ENCODE data around the gene CRTC1. TPM values are rescaled to one million over a fixed set of nuclear protein-coding genes. Genes with fewer than 3 reads are reported as not detected.

CRTC1 gene
- total and polyA plus RNA-seq, 11 donors: 3.8 to 10.2 (median 7.2) TPM

DNA sequence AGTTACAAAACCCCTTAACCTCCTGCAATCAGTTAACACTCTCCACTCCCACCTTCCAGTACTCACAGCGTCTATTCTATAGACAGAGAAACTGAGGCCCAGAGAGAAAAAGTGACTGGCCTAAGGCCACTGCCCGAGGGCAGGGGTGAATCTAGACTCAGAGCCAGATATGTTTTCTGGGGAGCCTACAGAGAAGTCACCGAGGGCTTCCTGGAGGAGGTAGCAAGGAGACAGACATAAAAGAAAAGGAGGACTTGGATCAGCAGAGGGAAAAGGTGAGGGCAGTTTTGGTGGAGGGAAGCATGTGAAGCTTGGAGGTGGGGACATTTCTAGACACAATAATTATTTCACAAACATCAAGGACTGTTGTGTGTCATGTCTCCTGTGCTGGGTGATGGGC lies 109.2 kb downstream of the CRTC1 start:
- Histone ChIP-seq H3K36me3 (no peaks in the 10 kb centered on the region), H3K9me3 (no peaks in the 10 kb centered on the region), H3K27me3 (peaks cover 35 to 93% (median 65%) of the 10 kb centered on the region in 9 donors), H3K27ac (no peak overlapping the region), H3K4me1 (peaks cover 0 to 41% (median 25%) of the 10 kb centered on the region in 12 donors), H3K4me3 (no peak overlapping the region)
- intact Hi-C loops (cut with DNase I): no loop called here
- DNase-seq (no peak), ATAC-seq (no peak)
- TF ChIP-seq, protein P1, sequence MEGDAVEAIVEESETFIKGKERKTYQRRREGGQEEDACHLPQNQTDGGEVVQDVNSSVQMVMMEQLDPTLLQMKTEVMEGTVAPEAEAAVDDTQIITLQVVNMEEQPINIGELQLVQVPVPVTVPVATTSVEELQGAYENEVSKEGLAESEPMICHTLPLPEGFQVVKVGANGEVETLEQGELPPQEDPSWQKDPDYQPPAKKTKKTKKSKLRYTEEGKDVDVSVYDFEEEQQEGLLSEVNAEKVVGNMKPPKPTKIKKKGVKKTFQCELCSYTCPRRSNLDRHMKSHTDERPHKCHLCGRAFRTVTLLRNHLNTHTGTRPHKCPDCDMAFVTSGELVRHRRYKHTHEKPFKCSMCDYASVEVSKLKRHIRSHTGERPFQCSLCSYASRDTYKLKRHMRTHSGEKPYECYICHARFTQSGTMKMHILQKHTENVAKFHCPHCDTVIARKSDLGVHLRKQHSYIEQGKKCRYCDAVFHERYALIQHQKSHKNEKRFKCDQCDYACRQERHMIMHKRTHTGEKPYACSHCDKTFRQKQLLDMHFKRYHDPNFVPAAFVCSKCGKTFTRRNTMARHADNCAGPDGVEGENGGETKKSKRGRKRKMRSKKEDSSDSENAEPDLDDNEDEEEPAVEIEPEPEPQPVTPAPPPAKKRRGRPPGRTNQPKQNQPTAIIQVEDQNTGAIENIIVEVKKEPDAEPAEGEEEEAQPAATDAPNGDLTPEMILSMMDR (IDR thresholded peaks at IDR 0.05): no peak
- WGBS, 4 donors: 75 to 87% (median 83%) methylated on average over 3 of the region's 3 CpGs

DNA sequence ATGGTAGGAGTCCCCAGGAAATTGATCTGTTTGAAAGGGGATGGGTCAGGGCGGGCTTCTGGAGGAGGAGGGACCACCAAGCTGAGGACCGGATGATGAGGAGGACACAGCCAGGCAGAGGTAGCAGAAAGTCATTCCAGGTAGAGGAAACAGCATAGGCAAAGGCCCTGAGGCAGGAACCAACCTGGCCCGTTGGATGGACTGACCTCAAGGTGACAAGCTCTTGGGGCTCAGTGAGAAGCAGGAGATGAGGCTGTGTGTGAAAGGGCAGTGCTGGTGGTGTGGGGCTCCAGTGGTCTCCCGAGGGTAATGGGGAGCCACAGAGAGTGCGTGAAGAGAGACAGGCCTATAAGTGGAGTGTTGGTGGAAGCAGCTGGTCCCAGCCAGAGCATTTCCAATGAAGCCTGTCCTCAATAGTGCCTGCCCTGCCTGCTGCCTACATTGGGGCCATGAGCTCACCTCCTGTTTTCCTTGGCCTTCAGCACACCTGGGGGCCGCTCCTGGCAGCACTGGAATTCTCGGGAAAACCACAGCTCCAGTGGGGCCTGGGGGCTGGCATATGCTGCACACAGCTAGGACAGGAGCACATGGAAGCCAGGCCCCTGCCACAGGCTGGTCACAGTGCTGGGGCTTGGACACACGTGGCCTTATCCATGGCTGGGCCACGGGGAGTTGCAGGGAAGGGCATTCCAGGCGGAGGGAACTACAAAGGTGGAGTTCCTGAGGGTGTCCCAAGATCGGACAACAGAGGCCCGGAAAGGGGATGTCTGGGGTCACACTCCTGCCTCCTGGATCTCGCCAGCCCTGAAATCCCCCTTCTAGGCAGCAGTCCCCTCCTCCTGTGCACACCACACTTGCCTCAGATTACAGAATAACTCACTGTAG lies 109.9 kb downstream of the CRTC1 start:
- no peaks in the 10 kb centered on the region for H3K9me3 ChIP-seq
- H3K36me3 ChIP-seq: no peaks in the 10 kb centered on the region
- H3K27ac ChIP-seq: no peak overlapping the region
- H3K4me1 ChIP-seq: peaks cover 0 to 35% (median 22%) of the 10 kb centered on the region in 12 donors
- no peak for ATAC-seq
- TF ChIP-seq, protein P1 (IDR thresholded peaks at IDR 0.05): no peak
- no peak for TF ChIP-seq POLR2A (IDR thresholded peaks at IDR 0.05)
- WGBS, 4 donors: 71 to 81% (median 75%) methylated on average over 9 to 13 of the region's 13 CpGs
- intact Hi-C loops (cut with DNase I): no loop called here
- no peak for DNase-seq
- no peak overlapping the region for H3K4me3 ChIP-seq
- peaks cover 31 to 93% (median 58%) of the 10 kb centered on the region in 9 donors for H3K27me3 ChIP-seq

DNA sequence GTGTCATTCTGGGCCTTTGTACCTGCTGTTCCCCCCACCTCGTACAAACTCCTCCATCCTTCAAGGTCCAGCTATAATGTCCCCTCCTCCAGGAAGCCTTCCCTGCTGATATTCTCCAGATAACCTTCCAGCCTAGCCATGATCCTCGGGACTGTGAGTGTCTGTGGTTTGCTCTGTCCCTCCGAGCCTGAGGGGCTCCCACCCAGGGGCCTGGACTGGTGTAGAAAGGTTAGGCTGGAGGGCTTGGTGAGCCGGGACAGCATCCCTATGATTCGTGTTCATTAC lies 110.5 kb downstream of the CRTC1 start:
- no peaks in the 10 kb centered on the region for H3K9me3 ChIP-seq
- H3K27me3 ChIP-seq: peaks cover 30 to 93% (median 58%) of the 10 kb centered on the region in 9 donors
- 67 to 73% (median 70%) methylated on average over 5 of the region's 5 CpGs for WGBS, 4 donors
- H3K27ac ChIP-seq: no peak overlapping the region
- TF ChIP-seq POLR2A (IDR thresholded peaks at IDR 0.05): no peak
- TF ChIP-seq, protein P1 (IDR thresholded peaks at IDR 0.05): no peak
- no peaks in the 10 kb centered on the region for H3K36me3 ChIP-seq
- ATAC-seq (no peak), DNase-seq (no peak)
- H3K4me1 ChIP-seq: peaks cover 0 to 29% (median 18%) of the 10 kb centered on the region in 12 donors
- intact Hi-C loops (cut with DNase I): no loop called here
- H3K4me3 ChIP-seq: no peak overlapping the region

DNA sequence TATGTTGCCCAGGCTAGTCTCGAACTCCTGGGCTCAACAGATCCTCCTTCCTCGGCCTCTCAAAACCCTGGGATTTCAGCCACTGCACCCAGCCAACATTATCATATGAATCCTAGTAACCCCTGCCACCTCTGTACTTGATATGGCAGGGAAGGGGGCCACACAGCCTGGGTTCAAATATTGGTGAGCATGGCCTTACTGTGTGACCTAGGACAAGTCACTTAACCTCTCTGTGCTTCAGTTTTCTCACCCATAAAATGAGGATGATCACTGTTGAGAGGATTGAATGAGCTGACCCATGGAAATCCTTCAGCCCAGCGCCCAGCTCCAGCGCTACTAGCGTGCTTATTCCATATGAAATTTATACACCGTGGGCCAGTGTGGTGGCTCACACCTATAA lies 111.2 kb downstream of the CRTC1 start:
- intact Hi-C loops (cut with DNase I): no loop called here
- H3K36me3 ChIP-seq: no peaks in the 10 kb centered on the region
- no peaks in the 10 kb centered on the region for H3K9me3 ChIP-seq
- no peak overlapping the region for H3K27ac ChIP-seq
- peaks cover 23 to 88% (median 54%) of the 10 kb centered on the region in 9 donors for H3K27me3 ChIP-seq
- WGBS, 4 donors: 95 to 97% (median 96%) methylated on average over 6 of the region's 6 CpGs
- ATAC-seq (no peak), DNase-seq (no peak)
- TF ChIP-seq, protein P1 (IDR thresholded peaks at IDR 0.05): no peak
- no peak for TF ChIP-seq POLR2A (IDR thresholded peaks at IDR 0.05)
- H3K4me3 ChIP-seq: no peak overlapping the region
- H3K4me1 ChIP-seq: peaks cover 0 to 22% (median 15%) of the 10 kb centered on the region in 12 donors

Data from heart left ventricle (tissue), 16 donors.